Renal cortex interstitium (tissue), 15 donors: Measurements from ENCODE around the gene SYT5. TPM values are rescaled to one million over a fixed set of nuclear protein-coding genes. Genes with fewer than 3 reads are reported as not detected.
"Not testable (repeated sequence)": the region's sequence is repeated elsewhere in the genome, so short reads cannot be mapped to it uniquely, and the experiment has no call there.

Experiments
- DNase-seq, 11 donors: peaks; one replicate each; pipeline ENCODE4 v3.0.0-alpha.2; 2013; ENCODE audit warnings: low read depth in 9 of 11, low spot score in 4 of 11; ENCODE audit errors: extremely low read depth in 1 of 11
- long read RNA-seq, 16 experiments: transcript quantifications; one replicate each; lab custom pipeline, GENCODE V29; 2026
- polyA plus RNA-seq, 3 donors: library from polyadenylated mRNA; unstranded; fragments of 120-200 nt; gene quantifications; one replicate each; pipeline ENCODE4 v1.2.1, GENCODE V29; 2013; ENCODE audit not compliant: insufficient read length in 3 of 3

The SYT5 gene
- polyA plus RNA-seq = under 1 TPM; 0.11 to 0.47 (median 0.44) TPM
- long read RNA-seq, donor 1 = 0 reads
- long read RNA-seq, donor 2 = 0 reads
- long read RNA-seq, donor 3 = 0 reads
- long read RNA-seq, donor 4 = 0 reads
- long read RNA-seq, donor 5 = 0 reads
- long read RNA-seq, donor 6 = 0 reads
- long read RNA-seq, donor 7 = 0 reads
- long read RNA-seq, donor 8 = 0 reads
- long read RNA-seq, donor 9 = 0 reads
- long read RNA-seq, donor 10 = 0 reads
- long read RNA-seq, donor 11 = 0 reads
- long read RNA-seq, donor 12 = 0 reads
- long read RNA-seq, donor 13 = 0 reads
- long read RNA-seq, donor 14 = 0 reads
- long read RNA-seq, donor 15 = 0 reads
- long read RNA-seq, donor 16 = 0 reads

DNA sequence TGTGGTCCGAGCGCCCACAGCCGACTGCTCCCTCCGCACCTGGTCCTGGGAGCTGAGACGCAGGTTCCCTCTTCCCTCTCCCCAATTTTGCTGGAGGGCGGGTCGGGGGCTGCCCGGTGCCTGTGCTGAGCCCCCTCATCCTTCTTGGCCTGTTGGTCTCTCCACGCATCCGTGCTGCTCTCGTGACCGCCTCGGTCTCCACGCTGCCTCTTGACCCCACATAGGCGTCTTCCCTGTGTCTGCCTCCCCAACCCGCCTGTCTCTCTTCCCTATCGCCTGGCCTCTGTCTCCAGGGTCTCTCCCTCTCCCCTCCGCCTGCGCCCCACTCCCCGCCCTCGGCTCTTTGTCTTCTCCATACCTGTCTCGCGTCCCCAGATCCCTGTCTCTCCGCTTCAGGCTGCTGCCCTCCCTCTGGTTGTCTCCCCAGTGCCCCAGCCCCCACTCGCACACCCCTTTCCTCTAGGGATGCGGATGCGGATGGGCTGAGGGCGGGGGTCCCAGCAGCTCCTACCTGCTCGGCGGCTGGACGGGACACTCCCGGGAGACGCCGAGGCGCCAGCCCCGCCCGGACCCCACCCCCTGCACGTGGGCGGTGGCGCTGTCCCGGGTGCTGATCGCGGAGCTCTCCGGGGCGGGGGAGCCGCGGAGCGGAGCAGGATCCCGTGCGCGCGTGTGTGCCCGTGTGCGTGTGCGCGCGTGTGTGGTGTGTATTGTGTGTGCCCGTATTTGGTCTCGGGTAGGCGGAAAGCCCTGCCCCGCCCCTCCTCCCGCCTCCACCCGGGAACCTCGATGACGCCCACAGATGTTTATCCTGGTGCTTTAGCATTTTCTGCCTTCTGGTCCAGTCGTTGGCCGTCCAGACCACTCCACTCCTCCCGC is at the start of gene SYT5:
SYT5 (minus strand) TSS at position 684 of the 879 bp plus-strand sequence. CDS start 1,248 bp downstream, outside the sequence.
- peak in 1 of 11 donors; percentile 44 for DNase-seq

DNA sequence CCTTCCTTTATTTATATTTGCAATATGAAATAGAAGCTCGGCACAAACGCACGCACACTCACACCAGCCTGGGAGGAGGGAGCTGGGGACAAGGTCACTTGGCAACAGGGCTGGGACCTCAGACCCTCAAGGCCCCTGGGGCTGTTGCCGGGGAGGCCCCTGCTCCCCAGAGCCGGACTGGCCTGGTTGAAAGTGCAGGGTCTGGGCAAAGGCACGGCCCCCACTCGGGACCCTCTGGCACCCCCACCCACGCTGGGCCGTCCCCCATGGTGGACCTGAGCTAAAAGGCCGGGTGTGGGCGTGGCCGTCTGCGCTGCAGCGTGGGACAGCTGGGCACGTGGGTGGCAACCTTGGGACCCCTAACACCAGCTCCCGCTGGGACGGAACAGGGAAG is 49.7 kb upstream of the SYT5 start:
- no peak for DNase-seq

DNA sequence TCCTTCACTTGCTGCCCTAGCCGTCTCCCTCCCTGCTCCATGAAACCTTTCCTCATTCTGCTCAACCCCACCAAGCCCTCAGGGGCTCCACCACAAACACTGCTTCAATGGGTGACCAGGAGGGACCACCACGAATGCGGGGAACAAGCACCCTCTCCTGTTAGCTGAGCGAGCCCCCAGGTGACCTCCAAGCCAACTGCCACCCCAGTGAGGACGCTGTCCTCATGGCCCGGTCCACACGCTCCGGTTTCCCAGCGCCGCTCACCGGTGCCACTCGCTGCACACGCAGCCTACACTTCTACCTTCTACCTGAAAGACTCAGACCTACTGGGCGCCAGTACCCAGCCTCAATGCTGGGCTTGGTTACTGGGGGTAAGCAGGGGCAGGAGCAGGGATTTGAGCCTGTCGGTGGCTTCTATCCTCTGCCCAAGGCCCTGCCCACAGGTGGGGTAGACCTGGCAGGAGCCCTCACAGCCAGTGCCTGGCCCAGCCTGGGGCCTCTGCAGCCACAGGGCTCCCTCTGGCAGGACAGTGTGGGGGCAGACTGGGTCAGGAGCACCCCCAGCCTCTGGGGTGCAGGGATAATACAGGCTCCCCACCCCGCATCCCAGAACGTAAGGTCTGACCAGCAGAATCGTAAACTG is 49.2 kb upstream of the SYT5 start:
- DNase-seq = no peak

DNA sequence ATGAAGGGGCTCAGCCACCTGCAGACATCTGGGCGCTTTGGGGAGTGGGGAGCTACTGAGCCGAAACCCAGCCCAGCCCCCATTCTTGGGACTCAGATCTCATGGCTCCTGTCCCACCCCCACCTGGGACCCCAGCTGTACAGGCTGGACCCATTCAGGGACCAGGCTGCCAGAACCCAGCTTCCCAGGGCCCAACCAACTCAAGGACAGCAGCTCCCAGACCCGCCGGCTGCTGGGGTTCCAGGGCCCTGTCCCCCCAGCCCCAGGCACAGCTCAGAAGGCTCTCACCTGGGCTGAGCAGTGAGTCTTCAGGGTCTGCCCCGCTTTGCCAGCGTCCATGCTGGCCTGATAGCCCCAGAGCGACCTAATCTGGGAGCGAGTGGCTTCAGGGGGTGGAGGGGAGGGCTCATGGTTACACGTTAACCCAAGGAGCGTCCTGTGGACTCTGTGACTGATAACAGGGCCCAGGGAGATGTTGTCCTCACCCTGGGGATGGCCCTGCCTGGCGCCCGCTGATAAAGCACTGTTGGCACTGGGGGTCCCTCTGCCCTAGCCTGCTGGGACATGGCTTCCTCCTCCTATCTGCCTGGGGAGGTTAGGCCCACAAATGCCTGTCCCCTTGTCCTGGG is 48.4 kb upstream of the SYT5 start, which contains the start of gene TMEM86B:
TMEM86B (minus strand) TSS at position 361 of the 629 bp plus-strand sequence; CDS start at position 339, 22 bp downstream.
- DNase-seq = no peak

DNA sequence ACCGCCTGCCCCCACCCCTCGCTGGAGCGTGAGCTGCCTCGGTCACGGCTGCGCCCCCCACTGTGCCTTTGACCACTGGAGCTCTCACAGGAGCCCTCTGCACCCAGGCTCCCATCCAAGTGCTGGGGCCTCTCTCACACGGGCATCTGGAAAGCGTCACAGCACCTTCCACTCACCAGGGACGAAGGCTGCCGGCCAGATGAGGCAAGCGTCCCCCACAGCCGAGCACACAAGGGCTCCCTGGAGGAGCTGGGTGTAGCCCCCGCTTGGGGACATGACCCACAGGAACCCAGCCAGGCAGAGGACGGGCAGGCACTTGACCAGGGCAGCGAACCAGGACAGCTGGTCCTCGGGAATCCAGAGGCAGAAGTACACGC is 47.9 kb upstream of the SYT5 start:
- no peak for DNase-seq

DNA sequence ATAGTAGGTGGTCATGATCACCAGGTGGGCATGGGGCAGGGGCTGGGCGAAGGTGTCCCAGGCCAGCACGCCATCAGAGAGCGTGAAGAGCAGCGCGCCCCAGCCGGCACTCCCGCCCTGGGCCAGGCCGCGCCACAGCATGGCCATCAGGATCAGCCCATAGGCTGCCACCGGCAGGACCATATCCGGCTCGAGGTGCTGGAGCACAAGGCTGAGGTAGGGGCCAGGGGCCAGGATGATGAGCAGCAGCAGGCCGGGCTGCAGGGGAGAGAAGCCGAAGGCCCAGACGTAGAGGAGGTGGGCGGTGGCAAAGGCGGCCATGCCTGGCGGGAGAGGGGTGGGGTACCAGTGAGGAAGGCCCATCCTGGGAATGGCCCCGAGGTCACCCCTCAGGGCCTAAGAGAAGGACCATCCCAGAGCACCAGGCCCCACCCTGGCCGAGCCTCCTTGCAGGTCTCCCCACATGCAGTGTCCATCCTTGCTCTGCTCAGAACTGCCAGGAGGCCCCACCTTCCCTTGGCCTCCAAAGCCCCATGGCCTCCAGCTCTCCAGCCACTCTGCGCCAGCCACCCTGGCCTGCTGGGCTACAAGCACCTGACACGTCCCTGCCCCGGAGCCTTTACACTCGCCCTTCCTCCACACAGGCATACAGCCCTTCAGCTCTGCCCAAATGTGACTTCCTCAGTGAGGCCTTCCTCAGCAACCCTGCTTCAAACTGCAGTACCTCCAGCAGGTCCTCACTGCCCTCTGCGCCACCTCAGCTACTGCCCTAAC is 47.3 kb upstream of the SYT5 start:
- no peak for DNase-seq

DNA sequence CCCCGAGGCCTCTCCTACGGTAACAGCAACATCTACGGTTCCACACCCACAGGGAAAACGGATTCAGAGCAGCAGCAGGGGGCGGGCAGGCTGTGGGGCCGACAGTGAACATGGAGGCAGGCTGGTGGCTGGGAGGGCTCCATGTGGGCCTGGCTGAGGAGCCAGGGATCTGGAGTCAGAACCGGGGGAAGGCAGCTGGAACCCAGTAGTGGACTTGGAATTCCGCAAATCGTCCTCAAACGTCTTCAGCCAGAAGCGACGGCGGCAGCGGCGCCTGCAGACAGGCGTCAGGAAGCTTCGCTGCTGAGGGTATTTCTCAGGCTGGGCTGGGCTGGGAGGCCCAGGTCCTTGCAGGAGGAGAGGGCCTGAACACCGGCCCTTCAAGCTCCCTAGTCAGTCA is 46.7 kb upstream of the SYT5 start:
- no peak for DNase-seq

DNA sequence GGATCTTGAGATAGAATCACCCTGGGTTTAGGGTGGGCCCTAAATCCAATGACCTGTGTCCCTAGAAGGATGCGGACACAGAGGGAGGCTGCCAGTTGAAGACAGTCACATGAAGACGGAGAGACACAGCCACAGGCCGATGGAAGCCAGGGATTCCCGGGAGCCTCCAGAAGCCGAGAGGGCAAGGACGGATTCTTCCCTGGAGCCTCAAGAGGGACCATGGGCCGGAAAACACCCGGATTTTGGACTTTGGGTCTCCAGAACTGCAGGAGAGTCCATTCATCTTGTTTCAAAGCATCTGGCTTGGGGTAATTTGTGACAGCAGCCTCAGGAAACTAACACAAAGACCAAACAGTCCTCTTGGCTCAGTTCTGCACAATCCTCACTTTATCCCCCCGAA is 46.2 kb upstream of the SYT5 start:
- DNase-seq = no peak

DNA sequence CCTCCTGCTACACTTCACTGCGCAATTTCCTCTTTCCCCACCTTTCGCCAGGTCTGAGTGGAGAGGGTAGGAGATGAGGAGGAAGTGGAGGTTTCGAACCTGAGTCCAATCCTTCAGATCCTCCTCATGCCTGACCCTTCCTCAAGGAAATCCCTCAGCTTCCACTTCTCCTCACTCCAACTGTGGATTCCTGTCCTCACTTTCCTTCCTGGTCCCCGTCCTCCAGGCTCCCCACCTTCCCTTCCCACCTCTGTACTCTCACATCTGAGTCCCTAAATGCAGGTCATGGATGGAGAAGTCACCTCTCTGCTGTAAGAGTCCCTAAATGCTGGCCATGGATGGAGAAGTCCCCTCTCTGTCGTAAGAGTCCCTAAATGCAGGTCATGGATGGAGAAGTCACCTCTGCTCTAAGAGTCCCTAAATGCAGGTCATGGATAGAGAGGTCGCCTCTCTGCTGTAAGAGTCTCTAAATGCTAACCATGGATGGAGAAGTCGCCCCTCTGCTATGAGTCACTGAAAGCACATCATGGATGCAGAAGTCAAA is 45.4 kb upstream of the SYT5 start:
- DNase-seq = no peak

DNA sequence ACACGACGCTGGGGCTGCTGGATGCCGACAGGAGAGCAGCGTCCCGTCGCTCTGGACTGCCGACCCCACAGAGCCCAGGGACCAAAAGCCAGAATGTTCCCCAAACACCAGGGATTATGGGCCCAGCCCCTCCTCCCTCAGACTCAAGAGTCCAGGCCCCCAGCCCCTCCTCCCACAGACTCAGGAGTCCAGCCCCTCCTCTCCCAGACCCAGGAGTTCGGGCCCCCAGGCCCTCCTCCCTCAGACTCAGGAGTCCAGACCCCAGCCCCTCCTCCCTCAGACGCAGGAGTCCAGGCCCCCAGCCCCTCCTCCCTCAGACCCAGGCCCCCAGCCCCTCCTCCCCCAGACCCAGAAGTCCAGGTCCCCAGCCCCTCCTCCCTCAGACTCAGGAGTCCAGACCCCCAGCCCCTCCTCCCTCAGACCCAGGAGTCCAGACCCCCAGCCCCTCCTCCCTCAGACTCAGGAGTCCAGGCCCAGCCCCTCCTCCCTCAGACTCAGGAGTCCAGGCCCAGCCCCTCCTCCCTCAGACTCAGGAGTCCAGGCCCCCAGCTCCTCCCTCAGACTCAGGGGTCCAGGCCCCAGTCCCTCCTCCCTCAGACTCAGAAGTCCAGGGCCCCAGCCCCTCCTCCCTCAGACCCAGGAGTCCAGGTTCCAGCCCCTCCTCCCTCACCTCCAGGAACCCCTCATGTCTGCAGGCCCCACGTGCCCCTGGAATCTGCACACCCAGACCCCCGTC is 44.8 kb upstream of the SYT5 start:
- not testable (repeated sequence) for DNase-seq

DNA sequence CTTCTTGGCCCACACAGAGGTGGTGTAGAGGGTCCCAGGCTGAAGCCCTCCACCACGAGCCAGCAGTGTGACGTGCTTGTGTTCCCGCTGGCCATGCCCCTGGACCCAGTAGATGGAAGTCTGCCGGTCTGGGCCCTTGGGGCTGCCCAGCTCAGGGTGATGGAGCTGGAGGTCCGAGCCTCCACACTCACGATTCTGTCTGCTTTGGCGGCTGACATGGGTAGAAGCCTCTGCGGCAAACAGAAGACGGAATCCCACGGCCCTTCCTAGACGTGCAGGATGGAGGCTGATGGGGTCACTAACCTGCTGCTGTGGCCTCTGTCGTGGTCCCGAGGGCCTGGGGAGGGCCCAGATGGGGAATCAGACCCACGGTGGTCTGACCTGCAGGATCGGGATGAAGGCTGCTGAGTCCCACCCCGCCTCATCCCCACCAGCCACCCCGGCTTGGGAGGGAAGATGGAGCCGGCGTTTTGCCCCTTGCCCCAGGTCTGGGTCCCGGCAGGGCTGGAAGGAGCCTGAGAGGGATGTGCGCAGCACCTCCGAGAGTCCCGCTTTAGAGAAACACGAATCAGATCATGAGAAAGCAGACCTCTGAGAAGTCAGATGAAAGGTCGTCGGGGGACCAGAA is 44.1 kb upstream of the SYT5 start:
- no peak for DNase-seq

DNA sequence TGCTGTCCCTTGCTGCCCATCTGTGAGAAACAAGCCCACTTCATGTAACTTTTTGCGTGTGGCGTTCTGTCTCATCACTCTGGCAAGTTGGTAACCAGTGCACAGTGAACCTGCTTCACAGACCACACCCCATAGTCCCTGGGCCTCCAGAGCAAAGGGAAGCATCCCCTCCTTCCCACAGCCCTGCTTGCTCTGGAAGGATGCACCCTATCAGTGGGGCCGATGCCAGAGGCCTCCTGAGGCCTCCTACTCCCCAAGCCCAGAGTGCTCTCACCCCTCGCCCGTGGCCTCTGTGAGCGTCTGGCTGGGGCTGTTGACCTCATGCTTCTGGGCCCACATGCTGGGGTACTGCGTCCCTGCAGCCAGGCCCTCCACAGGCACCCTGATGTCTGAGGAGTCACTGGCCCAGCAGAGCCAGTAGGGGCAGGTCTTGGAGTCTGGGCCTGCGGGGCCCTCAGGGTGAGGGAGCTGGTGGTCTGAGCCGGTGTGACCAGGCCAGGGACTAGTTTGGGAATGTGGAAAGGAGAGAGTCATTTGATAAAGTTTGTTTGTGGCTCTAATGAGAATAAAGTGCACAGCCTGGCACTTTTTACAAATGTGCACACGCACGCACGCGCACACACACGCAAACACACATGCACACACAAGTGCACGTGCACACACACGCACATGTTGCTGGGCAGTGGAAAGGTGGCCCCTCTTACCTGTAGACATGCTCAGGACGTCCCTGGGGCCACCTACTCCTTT is 43.4 kb upstream of the SYT5 start:
- DNase-seq = no peak

DNA sequence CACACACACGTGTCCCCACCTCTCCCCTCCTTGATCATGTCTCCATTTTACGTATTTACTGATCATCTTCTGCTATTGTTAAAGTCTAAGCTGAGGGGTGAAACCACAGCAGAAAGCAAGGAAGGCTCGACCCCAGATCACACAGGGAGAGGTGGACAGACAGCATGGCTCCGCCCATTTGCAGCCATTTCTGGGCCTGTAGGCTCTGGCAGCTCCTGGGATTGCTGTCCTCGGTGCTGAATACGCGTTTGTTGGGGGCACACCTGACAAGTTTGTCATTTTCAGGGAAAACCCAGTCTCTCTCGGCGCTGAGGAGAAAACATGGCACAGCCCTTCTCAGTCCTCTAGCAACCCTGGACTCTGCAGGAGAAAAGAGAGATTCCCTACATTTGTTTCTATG is 40.4 kb upstream of the SYT5 start:
- DNase-seq = no peak

DNA sequence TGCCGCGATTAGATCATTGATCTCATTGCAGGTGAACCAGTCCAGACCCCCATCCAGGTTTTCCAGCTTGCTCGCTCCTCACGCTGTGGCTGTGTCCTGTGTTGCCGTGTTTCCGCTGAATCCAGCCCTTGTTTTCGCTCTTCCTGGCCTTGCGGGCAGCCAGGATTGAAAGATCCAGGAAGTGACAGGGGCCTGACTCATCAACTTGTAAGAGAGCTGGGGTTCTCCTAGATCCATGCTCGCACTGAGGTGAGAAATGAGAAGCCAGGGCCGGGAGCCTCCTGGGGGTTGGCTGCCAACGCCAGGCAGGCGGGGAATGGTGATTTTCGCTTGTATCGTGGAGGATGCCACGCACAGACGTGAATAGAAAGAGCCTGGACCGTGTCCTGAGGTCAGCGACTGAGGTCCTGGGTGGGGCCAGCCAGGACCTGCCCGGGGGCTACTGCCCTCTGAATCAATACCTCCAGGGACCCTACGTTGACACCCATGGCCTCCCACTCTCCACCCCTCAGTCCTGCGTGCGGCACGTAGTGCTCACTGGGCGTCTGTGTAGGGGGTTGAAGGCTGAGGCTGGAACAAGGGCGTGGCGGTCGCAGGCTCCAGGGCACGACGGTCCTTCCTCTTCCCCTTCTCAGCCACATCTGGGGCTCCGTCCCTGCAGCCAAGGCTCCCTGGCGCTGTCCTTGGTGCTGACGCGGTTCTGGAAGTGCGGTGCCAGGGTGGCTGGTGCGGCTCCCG is 36.5 kb upstream of the SYT5 start:
- peak; percentile 46 to 79 (median 72) for DNase-seq

DNA sequence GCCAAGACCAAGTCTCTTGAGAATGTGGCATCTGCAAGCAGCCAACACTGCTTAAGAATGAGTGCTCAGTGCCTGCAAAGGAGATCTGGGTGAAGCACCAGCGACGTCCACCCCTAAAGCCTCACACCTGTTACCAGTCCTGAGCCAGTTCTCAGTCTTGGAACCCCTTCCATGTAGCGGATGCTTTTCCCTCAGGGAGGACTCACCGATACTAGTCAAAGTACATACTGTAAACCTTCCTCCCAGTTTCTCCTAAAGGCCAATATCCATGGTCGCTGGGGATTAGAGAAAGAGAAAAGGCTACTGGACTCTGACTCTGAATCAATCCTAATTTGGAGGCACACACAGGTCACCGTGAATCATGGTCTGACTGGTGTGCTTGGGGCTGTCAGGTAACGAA is 33.5 kb upstream of the SYT5 start:
- DNase-seq = no peak

DNA sequence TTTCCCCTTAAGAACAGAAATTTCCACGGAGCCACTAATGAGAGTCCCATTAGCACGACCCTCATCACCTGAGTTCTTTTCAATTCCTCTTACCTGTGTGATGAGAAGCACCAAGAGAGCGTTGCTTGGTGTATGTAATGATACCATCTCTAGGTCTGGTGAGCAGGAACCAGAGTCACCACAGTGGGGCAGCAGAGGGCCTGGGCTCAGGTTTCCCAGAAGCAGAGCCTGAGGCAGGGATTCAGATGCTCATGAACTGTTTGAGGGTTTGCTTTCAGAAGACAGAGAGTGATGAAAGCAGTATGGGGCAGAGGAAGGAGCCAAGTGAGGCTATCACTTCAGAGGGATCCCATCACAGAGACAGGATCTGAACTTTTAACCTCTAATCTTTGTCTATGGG is 32.4 kb upstream of the SYT5 start:
- DNase-seq = no peak
